Neuronal stem cell (in vitro differentiated cells): Measurements from ENCODE around the gene UBE2L6.
A peak's percentile ranks its signal among the peaks of the same experiment; 100 is the strongest.

ENCODE experiments used
- DNase-seq: peaks from one replicate; pipeline ENCODE4 v3.0.0-alpha.2; 2013; ENCODE audit warnings: low spot score
- H2AFZ ChIP-seq: one replicate; pipeline ENCODE4 v1.6.1; 2013; ENCODE audit warnings: mild to moderate bottlenecking, low read length, inconsistent platforms
- H2AK5ac ChIP-seq: 2 replicates; pipeline ENCODE4 v1.6.1; 2013; ENCODE audit warnings: low read depth, mild to moderate bottlenecking, inconsistent platforms, low read length, moderate library complexity, mixed read lengths
- H2BK120ac ChIP-seq: 2 replicates; pipeline ENCODE4 v1.6.1; 2013; ENCODE audit warnings: low read depth, mild to moderate bottlenecking, inconsistent platforms, low read length, moderate library complexity, mixed read lengths
- H2BK12ac ChIP-seq: one replicate; pipeline ENCODE4 v1.6.1; 2013; ENCODE audit warnings: low read length, inconsistent platforms
- H2BK15ac ChIP-seq: 2 replicates; pipeline ENCODE4 v1.6.1; 2013; ENCODE audit warnings: mild to moderate bottlenecking, low read length, inconsistent platforms, mixed read lengths
- H2BK5ac ChIP-seq: one replicate; pipeline ENCODE4 v1.6.1; 2013; ENCODE audit warnings: inconsistent platforms, mild to moderate bottlenecking, low read length, moderate library complexity
- H3K14ac ChIP-seq: one replicate; pipeline ENCODE4 v1.6.1; 2013; ENCODE audit warnings: low read length, inconsistent platforms
- H3K18ac ChIP-seq: 2 replicates; pipeline ENCODE4 v1.6.1; 2013; ENCODE audit warnings: low read length, inconsistent platforms
- H3K23ac ChIP-seq: 2 replicates; pipeline ENCODE4 v1.6.1; 2013; ENCODE audit warnings: low read depth, mild to moderate bottlenecking, mixed read lengths, low read length, inconsistent platforms; ENCODE audit not compliant: poor library complexity
- H3K27ac ChIP-seq: replicated peaks from 3 replicates; pipeline ENCODE4 v1.5.1; 2013; ENCODE audit warnings: low read length, inconsistent platforms
- H3K27me3 ChIP-seq, 3 experiments: 2 replicates each; pipeline ENCODE4 v1.6.1; 2013; ENCODE audit warnings: low read length in 3 of 3, mild to moderate bottlenecking in 2 of 3, inconsistent platforms in 1 of 3, low read depth in 1 of 3, mixed read lengths in 1 of 3, moderate library complexity in 1 of 3; ENCODE audit not compliant: control insufficient read depth in 3 of 3, insufficient read depth in 3 of 3
- H3K36me3 ChIP-seq, 2 donors: replicated peaks in 1 of 2; 2 replicates each; pipeline ENCODE4 v1.6.1; 2013; ENCODE audit warnings: low read length in 2 of 2; ENCODE audit not compliant: control insufficient read depth in 2 of 2, insufficient read depth in 2 of 2
- H3K4ac ChIP-seq: 2 replicates; pipeline ENCODE4 v1.6.1; 2013; ENCODE audit warnings: inconsistent platforms, mild to moderate bottlenecking, low read length, moderate library complexity
- H3K4me1 ChIP-seq, 2 donors: 1 replicate in 1 of 2; 2 replicates in 1 of 2; pipeline ENCODE4 v1.6.1; 2013; ENCODE audit warnings: low read length in 2 of 2, low read depth in 1 of 2; ENCODE audit not compliant: control insufficient read depth in 2 of 2, insufficient read depth in 1 of 2
- H3K4me2 ChIP-seq: one replicate; pipeline ENCODE4 v1.6.1; 2013; ENCODE audit warnings: mild to moderate bottlenecking, low read length, inconsistent platforms; ENCODE audit not compliant: insufficient read depth, poor library complexity, severe bottlenecking
- H3K4me3 ChIP-seq, 2 donors: 2 replicates each; pipeline ENCODE4 v1.5.1; 2013; ENCODE audit warnings: low read length in 2 of 2, mild to moderate bottlenecking in 2 of 2, inconsistent platforms in 1 of 2, moderate library complexity in 1 of 2
- H3K79me1 ChIP-seq: one replicate; pipeline ENCODE4 v1.6.1; 2013; ENCODE audit warnings: low read depth, mild to moderate bottlenecking, inconsistent platforms, low read length, moderate library complexity
- H3K9ac ChIP-seq: one replicate; pipeline ENCODE4 v1.6.1; 2013; ENCODE audit warnings: mild to moderate bottlenecking, low read depth, low read length, inconsistent platforms; ENCODE audit not compliant: poor library complexity
- H3K9me3 ChIP-seq, 2 donors: replicated peaks in 1 of 2; 2 replicates each; pipeline versions ENCODE3 to v1.6.1; 2013; ENCODE audit warnings: low read length in 2 of 2, mild to moderate bottlenecking in 2 of 2, inconsistent platforms in 1 of 2, low read depth in 1 of 2, mixed read lengths in 1 of 2, moderate library complexity in 1 of 2; ENCODE audit not compliant: control insufficient read depth in 2 of 2, insufficient read depth in 1 of 2
- H4K8ac ChIP-seq: one replicate; pipeline ENCODE4 v1.6.1; 2013; ENCODE audit warnings: low read depth, mild to moderate bottlenecking, inconsistent platforms, low read length, moderate library complexity
- H4K91ac ChIP-seq: one replicate; pipeline ENCODE4 v1.6.1; 2013; ENCODE audit warnings: low read length, low read depth, mild to moderate bottlenecking, inconsistent platforms; ENCODE audit not compliant: poor library complexity
- WGBS, 2 donors: extraction: QIAGEN DNeasy Blood & Tissue Kit; methylation state at CpG; one replicate each; pipeline ENCODE4 v1.1.7; 2013; ENCODE audit warnings: missing lambda C conversion rate in 2 of 2, mixed read lengths in 1 of 2; ENCODE audit not compliant: insufficient read length in 2 of 2, insufficient replicate concordance in 1 of 2; ENCODE audit errors: extremely low coverage in 2 of 2; 5-methylcytosine and 5-hydroxymethylcytosine counted together

UBE2L6 gene

GRCh38 chr11:57599381-57599780 lies 31.9 kb upstream of the UBE2L6 start:
- Histone ChIP-seq H2BK5ac (no peak overlapping the region), H3K14ac (no peak overlapping the region), H2BK15ac (no peak overlapping the region), H4K91ac (no peak overlapping the region), H2AFZ (no peak overlapping the region), H3K27ac (no peak overlapping the region), H3K4me2 (peak overlapping the region; percentile 75), H3K9ac (no peak overlapping the region), H3K4me3 (peak overlapping the region in 1 of 2 donors; percentile 55), H3K18ac (no peak overlapping the region), H3K4me1 (peaks cover 26 to 35% of the 10 kb centered on the region in 2 donors), H3K4ac (no peak overlapping the region), H2AK5ac (no peak overlapping the region), H3K9me3 (peaks cover 0 to 4% of the 10 kb centered on the region in 2 donors), H4K8ac (no peak overlapping the region), H3K23ac (no peak overlapping the region), H2BK120ac (no peak overlapping the region), H3K27me3 (no peaks in the 10 kb centered on the region), H2BK12ac (no peak overlapping the region), H3K79me1 (no peaks in the 10 kb centered on the region), H3K36me3 (peaks cover 1 to 37% of the 10 kb centered on the region in 2 donors)
- no peak for DNase-seq
- no CpG with 5 or more reads among the region's 2 CpGs for whole genome bisulfite sequencing, 2 donors

- no peak overlapping the region for H3K4ac ChIP-seq
- no peak for DNase-seq
- H3K14ac ChIP-seq = peak overlapping the region; percentile 22
- H3K4me2 ChIP-seq = peak overlapping the region; percentile 75
- H4K8ac ChIP-seq = no peak overlapping the region
- H3K79me1 ChIP-seq = no peaks in the 10 kb centered on the region
- no peaks in the 10 kb centered on the region for H3K27me3 ChIP-seq
- H3K9me3 ChIP-seq = peaks cover 0 to 4% of the 10 kb centered on the region in 2 donors
- peaks cover 26 to 33% of the 10 kb centered on the region in 2 donors for H3K4me1 ChIP-seq
- H3K18ac ChIP-seq = peak overlapping the region; percentile 93
- WGBS, 2 donors = no CpG with 5 or more reads among the region's 5 CpGs
- peak overlapping the region; percentile 50 for H2BK15ac ChIP-seq
- peak overlapping the region; percentile 34 for H2AK5ac ChIP-seq
- H3K9ac ChIP-seq = no peak overlapping the region
- H2BK120ac ChIP-seq = peak overlapping the region; percentile 53
- H4K91ac ChIP-seq = peak overlapping the region; percentile 41
- no peak overlapping the region for H3K23ac ChIP-seq
- peak overlapping the region; percentile 91 for H3K27ac ChIP-seq
- peak overlapping the region; percentile 11 for H2BK12ac ChIP-seq
- peak overlapping the region; percentile 55 to 65 for H3K4me3 ChIP-seq
- peak overlapping the region; percentile 95 for H2BK5ac ChIP-seq
- peak overlapping the region; percentile 39 for H2AFZ ChIP-seq
- H3K36me3 ChIP-seq = peaks cover 1 to 32% of the 10 kb centered on the region in 2 donors
These were observed 31.3 kb upstream of the UBE2L6 start for GRCh38 chr11:57598831-57599155.

- Histone ChIP-seq H2BK120ac (peak overlapping the region; percentile 53), H3K27me3 (no peaks in the 10 kb centered on the region), H3K4me1 (peaks cover 26 to 35% of the 10 kb centered on the region in 2 donors), H3K9me3 (peaks cover 0 to 4% of the 10 kb centered on the region in 2 donors), H2BK15ac (peak overlapping the region; percentile 50), H3K18ac (peak overlapping the region; percentile 93), H2BK5ac (peak overlapping the region; percentile 95), H2BK12ac (peak overlapping the region; percentile 11), H3K27ac (peak overlapping the region; percentile 98), H2AK5ac (peak overlapping the region; percentile 34), H3K4me2 (peak overlapping the region; percentile 75), H4K8ac (no peak overlapping the region), H3K4me3 (peak overlapping the region; percentile 55 to 65), H3K4ac (peak overlapping the region; percentile 4), H2AFZ (peak overlapping the region; percentile 39), H3K36me3 (peaks cover 1 to 30% of the 10 kb centered on the region in 2 donors), H4K91ac (peak overlapping the region; percentile 41), H3K79me1 (no peaks in the 10 kb centered on the region), H3K23ac (no peak overlapping the region), H3K9ac (peak overlapping the region; percentile 24), H3K14ac (peak overlapping the region; percentile 22)
- DNase-seq = peak; percentile 97
- no CpG with 5 or more reads among the region's 33 CpGs for WGBS, 2 donors
These were observed 30.7 kb upstream of the UBE2L6 start for GRCh38 chr11:57597916-57598830.

- Histone ChIP-seq H3K4ac (peak within 1 kb of the TSS; percentile 4), H3K18ac (peak within 1 kb of the TSS; percentile 93), H3K79me1 (no peaks in the 10 kb centered on the region), H2AFZ (peak within 1 kb of the TSS; percentile 50), H4K8ac (no peak within 1 kb of the TSS), H2BK15ac (peak within 1 kb of the TSS; percentile 50), H3K4me1 (peaks cover 28 to 35% of the 10 kb centered on the region in 2 donors), H3K4me2 (peak within 1 kb of the TSS; percentile 75), H2AK5ac (peak within 1 kb of the TSS; percentile 34), H3K36me3 (peaks cover 1 to 24% of the 10 kb centered on the region in 2 donors), H3K27me3 (no peaks in the 10 kb centered on the region), H3K4me3 (peak within 1 kb of the TSS; percentile 55 to 65), H4K91ac (peak within 1 kb of the TSS; percentile 41), H3K23ac (no peak within 1 kb of the TSS), H2BK120ac (peak within 1 kb of the TSS; percentile 72), H3K9me3 (peaks cover 0 to 4% of the 10 kb centered on the region in 2 donors), H3K14ac (no peak within 1 kb of the TSS), H2BK12ac (peak within 1 kb of the TSS; percentile 11), H3K9ac (peak within 1 kb of the TSS; percentile 24), H3K27ac (peak within 1 kb of the TSS; percentile 98), H2BK5ac (peak within 1 kb of the TSS; percentile 95)
- DNase-seq = no peak
- WGBS, 2 donors = no CpG with 5 or more reads among the region's 10 CpGs
These were observed 30.0 kb upstream of the UBE2L6 start, which contains the start of gene SERPING1 for GRCh38 chr11:57597461-57597915. Gene SERPING1, plus strand, starts transcription at chr11:57597685. Its CDS starts 586 bp downstream, at chr11:57598271.
